Suprapubic skin (tissue), 4 donors: ENCODE measurements around the gene CCDC148. TPM values are rescaled to one million over a fixed set of nuclear protein-coding genes. Genes with fewer than 3 reads are reported as not detected.

Experiments used
- DNase-seq, 2 donors: peaks; one replicate each; pipeline ENCODE4 v3.0.0-alpha.2; 2019; ENCODE audit warnings: low spot score in 2 of 2
- H3K27ac ChIP-seq: fragments of 200-600 bp; sonication (generic); one replicate; pipeline ENCODE4 v1.5.1; 2019
- H3K27me3 ChIP-seq: fragments of 200-600 bp; sonication (generic); one replicate; pipeline ENCODE4 v1.5.1; 2019
- H3K36me3 ChIP-seq: fragments of 200-600 bp; sonication (generic); one replicate; pipeline ENCODE4 v1.5.1; 2019
- H3K4me1 ChIP-seq: fragments of 200-600 bp; sonication (generic); one replicate; pipeline ENCODE4 v1.5.1; 2019
- H3K4me3 ChIP-seq: fragments of 200-600 bp; sonication (generic); one replicate; pipeline ENCODE4 v1.5.1; 2019; ENCODE audit warnings: mild to moderate bottlenecking
- H3K9me3 ChIP-seq: fragments of 200-600 bp; sonication (generic); one replicate; pipeline ENCODE4 v1.5.1; 2019
- EP300 ChIP-seq: sonication (generic); formaldehyde crosslinking; IDR thresholded peaks from one replicate; pipeline ENCODE4 v1.6.1; 2017; ENCODE audit warnings: antibody characterized with exemption
- POLR2A ChIP-seq, 2 donors: fragments of 450-650 bp; IDR thresholded peaks; one replicate each; pipeline ENCODE4 v1.6.1; 2017; ENCODE audit warnings: antibody characterized with exemption in 2 of 2, mild to moderate bottlenecking in 2 of 2, moderate library complexity in 2 of 2
- POLR2AphosphoS5 ChIP-seq, 3 donors: sonication (generic); formaldehyde crosslinking; IDR thresholded peaks; one replicate each; pipeline ENCODE4 v1.6.1; 2017; ENCODE audit warnings: antibody characterized with exemption in 3 of 3
- WGBS: methylation state at CpG from one replicate; pipeline ENCODE4 v1.1.5; 2018; 5-methylcytosine and 5-hydroxymethylcytosine counted together
- total RNA-seq, 4 donors: library from RNA; depleted of rRNA; stranded (reverse); fragments of >200 nt; gene quantifications; one replicate each; pipeline ENCODE4 v1.1.0, GENCODE V29; 2016
- TF ChIP-seq, protein P1 (sequence below), 2 donors: fragments of 200-600 bp in 1 of 2; fragments of 450-650 bp in 1 of 2; sonication (generic) in 1 of 2; IDR thresholded peaks; one replicate each; pipeline ENCODE4 v1.5.1; 2016 to 2019; ENCODE audit warnings: antibody characterized with exemption in 2 of 2, mild to moderate bottlenecking in 1 of 2, moderate library complexity in 1 of 2

The CCDC148 gene
- total RNA-seq, 4 donors from 2014 or later, result 0.29 to 0.72 (median 0.42) TPM; not detected in 1

DNA sequence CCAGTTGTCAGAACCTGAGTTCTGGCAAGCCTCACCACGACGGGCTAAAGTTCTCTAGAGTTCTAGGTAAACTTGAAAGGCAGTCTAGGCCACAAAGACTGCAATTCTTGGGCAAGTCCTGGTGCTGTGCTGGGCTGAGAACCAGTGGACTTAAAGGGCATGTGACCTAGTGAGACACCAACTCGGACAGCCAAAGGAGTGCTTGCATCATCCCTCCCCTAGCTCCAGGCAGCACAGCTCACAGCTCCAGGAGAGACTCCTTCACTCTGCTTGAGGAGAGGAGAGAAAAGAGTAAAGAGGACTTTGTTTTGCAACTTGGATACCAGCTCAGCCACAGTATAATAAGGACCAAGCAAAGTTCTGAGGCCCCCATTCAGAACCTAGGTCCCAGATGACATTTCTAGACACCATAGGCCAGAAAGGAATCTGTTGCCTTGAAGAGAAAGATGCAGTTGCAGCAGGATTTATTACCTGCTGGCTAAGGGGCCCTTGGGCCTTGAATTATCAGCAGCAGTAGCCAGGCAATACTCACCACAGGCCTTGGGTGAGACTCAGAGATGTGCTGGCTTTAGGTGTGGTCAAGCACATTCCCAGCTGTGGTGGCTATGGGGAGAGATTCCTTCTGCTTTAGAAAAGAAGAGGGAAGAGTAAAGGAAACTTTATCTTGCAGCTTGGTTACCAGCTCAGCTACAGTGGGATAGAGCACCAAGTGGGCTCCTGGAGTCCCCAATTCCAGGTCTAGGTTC, 303.1 kb downstream of the CCDC148 start:
- no peak for DNase-seq
- no peaks in the 10 kb centered on the region for H3K27me3 ChIP-seq
- H3K27ac ChIP-seq, result no peak overlapping the region
- WGBS, result 86% methylated on average over 2 of the region's 3 CpGs
- TF ChIP-seq POLR2AphosphoS5 (IDR thresholded peaks at IDR 0.05), result no peak
- no peak for TF ChIP-seq EP300
- TF ChIP-seq, protein P1, sequence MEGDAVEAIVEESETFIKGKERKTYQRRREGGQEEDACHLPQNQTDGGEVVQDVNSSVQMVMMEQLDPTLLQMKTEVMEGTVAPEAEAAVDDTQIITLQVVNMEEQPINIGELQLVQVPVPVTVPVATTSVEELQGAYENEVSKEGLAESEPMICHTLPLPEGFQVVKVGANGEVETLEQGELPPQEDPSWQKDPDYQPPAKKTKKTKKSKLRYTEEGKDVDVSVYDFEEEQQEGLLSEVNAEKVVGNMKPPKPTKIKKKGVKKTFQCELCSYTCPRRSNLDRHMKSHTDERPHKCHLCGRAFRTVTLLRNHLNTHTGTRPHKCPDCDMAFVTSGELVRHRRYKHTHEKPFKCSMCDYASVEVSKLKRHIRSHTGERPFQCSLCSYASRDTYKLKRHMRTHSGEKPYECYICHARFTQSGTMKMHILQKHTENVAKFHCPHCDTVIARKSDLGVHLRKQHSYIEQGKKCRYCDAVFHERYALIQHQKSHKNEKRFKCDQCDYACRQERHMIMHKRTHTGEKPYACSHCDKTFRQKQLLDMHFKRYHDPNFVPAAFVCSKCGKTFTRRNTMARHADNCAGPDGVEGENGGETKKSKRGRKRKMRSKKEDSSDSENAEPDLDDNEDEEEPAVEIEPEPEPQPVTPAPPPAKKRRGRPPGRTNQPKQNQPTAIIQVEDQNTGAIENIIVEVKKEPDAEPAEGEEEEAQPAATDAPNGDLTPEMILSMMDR (IDR thresholded peaks at IDR 0.05), result no peak
- no peak for TF ChIP-seq POLR2A (IDR thresholded peaks at IDR 0.05)
- peaks cover 7% of the 10 kb centered on the region for H3K9me3 ChIP-seq
- no peaks in the 10 kb centered on the region for H3K36me3 ChIP-seq
- H3K4me3 ChIP-seq, result no peak overlapping the region
- no peaks in the 10 kb centered on the region for H3K4me1 ChIP-seq

DNA sequence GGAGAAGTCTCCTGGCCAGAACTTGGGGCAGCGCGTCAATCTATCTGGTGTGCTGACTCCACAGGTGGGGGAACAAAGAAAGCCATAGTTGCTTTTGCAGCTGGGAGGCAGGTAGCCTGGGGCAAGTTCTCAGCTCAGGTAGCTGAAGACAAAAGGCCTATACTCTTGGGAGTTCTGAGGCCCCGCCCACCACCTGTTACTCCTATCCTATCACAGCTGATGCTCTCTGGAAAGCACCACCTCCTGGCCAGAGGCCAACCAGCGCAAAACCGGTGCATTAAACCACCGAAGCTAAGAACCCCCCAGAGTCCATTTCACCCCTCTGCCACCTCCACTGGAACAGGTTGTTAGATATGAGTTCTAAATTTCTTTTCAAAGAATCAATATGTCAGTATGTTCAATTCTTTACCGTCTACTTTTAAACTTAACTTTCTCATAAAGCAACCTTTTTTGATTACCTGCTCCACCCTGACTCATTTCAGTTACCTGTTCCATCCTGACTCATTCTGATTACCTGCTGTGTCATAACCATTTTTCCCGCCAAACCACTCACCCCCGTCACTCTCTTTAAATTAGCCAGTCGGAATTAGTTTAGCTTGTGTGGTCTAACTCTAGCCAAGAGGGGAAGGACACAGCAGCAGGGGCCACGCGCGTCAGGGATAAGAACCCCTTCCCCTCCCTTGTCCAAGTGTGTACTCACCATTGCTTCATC, 311.5 kb downstream of the CCDC148 start:
- Histone ChIP-seq H3K4me1 (no peaks in the 10 kb centered on the region), H3K4me3 (no peak overlapping the region), H3K27me3 (no peaks in the 10 kb centered on the region), H3K27ac (no peak overlapping the region), H3K9me3 (no peaks in the 10 kb centered on the region), H3K36me3 (no peaks in the 10 kb centered on the region)
- no peak for DNase-seq
- TF ChIP-seq POLR2AphosphoS5 (IDR thresholded peaks at IDR 0.05), result no peak
- TF ChIP-seq EP300, result no peak
- TF ChIP-seq, protein P1 (IDR thresholded peaks at IDR 0.05), result no peak
- no peak for TF ChIP-seq POLR2A (IDR thresholded peaks at IDR 0.05)
- 88% methylated on average over 13 of the region's 13 CpGs for WGBS

DNA sequence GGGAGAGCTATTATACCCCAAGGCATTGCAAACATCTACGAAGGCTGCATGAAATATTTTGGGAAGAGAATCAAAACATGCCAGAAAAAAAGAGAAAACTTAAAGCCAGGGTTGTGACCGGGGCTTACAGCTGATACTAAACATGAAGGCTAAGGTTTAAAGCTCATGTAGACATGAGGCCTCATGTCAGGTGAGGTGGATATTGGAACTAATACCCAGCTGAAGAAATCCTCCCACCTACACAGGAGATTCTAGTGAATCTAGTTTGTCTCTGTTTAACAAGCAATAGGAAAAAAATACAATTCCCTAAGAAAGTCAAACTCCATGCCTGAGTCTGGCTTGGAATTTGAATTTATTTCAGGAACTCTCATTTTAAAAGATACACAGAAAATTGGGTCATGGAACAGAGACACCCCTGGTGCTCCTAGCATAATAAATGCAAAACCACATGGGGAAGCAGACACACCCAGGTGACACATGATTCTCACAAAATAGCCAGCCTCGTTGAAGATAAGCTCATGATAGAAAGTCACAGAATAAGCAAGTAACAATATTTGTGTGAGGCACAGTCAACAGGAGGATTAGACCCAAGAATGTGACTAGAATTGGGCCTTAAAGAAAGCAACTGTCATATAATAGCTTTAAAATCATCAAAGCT, 312.7 kb downstream of the CCDC148 start:
- WGBS, result 59% methylated on average over 3 of the region's 3 CpGs

DNA sequence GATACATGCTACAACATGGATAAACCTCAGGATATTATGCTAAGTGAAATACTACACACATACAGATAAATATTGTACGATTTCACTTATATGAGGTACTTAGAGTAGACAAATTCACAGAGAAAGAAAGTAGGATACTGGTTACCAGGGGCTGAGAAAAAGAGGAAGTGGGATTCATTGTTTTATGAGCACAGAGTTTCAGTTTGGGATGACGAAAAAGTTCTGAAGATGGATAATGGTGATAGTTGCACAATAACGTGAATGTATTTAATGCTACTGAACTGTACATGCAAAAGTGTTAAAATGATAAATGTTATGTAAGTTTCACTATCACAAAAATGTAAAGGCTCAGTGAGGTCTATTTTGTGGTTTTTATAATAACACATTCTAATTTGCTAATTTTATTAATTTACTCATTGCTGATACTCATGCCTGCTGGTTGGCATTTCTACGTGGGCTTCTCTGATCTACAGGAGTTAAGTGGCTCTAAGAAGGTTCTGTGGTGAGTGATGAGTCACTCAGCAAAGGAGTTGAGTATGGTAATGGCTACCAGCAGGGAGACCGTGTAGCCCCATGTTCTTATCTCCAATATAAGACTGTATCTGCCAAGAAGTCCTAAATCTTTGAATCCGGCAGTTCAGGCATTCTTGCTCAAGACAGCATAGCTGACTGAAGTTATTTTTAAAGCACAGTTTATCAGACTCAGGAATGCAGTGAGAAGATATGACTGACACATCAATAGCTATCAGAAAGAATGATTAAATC, 313.8 kb downstream of the CCDC148 start:
- TF ChIP-seq POLR2A (IDR thresholded peaks at IDR 0.05) (no peak), POLR2AphosphoS5 (IDR thresholded peaks at IDR 0.05) (no peak), EP300 (no peak)
- TF ChIP-seq, protein P1 (IDR thresholded peaks at IDR 0.05), result no peak
- Histone ChIP-seq H3K27ac (no peak overlapping the region), H3K27me3 (no peaks in the 10 kb centered on the region), H3K4me1 (no peaks in the 10 kb centered on the region), H3K4me3 (no peak overlapping the region), H3K36me3 (no peaks in the 10 kb centered on the region), H3K9me3 (no peaks in the 10 kb centered on the region)
- 62% methylated on average over 6 of the region's 6 CpGs for WGBS
- DNase-seq, result no peak

More for the DNA sequence above, 312.7 kb downstream of the CCDC148 start:
- Histone ChIP-seq H3K4me1 (no peaks in the 10 kb centered on the region), H3K9me3 (no peaks in the 10 kb centered on the region), H3K36me3 (no peaks in the 10 kb centered on the region), H3K27ac (no peak overlapping the region), H3K27me3 (no peaks in the 10 kb centered on the region), H3K4me3 (no peak overlapping the region)
- TF ChIP-seq EP300 (no peak), POLR2A (IDR thresholded peaks at IDR 0.05) (no peak)
- TF ChIP-seq, protein P1 (IDR thresholded peaks at IDR 0.05), result no peak
- no peak for DNase-seq
